ENCODE measurements around the gene PRPF6. TPM values are rescaled to one million over a fixed set of nuclear protein-coding genes. Genes with fewer than 3 reads are reported as not detected.
"Not testable (repeated sequence)": the region's sequence is repeated elsewhere in the genome, so short reads cannot be mapped to it uniquely, and the experiment has no call there.

The PRPF6 gene
- total RNA-seq, 1 donor from 2014 or later = 62.4 TPM

- TF ChIP-seq, protein P1, sequence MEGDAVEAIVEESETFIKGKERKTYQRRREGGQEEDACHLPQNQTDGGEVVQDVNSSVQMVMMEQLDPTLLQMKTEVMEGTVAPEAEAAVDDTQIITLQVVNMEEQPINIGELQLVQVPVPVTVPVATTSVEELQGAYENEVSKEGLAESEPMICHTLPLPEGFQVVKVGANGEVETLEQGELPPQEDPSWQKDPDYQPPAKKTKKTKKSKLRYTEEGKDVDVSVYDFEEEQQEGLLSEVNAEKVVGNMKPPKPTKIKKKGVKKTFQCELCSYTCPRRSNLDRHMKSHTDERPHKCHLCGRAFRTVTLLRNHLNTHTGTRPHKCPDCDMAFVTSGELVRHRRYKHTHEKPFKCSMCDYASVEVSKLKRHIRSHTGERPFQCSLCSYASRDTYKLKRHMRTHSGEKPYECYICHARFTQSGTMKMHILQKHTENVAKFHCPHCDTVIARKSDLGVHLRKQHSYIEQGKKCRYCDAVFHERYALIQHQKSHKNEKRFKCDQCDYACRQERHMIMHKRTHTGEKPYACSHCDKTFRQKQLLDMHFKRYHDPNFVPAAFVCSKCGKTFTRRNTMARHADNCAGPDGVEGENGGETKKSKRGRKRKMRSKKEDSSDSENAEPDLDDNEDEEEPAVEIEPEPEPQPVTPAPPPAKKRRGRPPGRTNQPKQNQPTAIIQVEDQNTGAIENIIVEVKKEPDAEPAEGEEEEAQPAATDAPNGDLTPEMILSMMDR (conservative IDR thresholded peaks at IDR 0.05; ENCODE audit: low read depth, low read length) = no peak
- no peak overlapping the region for H3K4me3 ChIP-seq (ENCODE audit: low read depth, low read length)
- DNase-seq (ENCODE audit: low read depth) = no peak
Measured at GRCh38 chr20:64011366-64011779, 30.4 kb downstream of the PRPF6 start.

DNA sequence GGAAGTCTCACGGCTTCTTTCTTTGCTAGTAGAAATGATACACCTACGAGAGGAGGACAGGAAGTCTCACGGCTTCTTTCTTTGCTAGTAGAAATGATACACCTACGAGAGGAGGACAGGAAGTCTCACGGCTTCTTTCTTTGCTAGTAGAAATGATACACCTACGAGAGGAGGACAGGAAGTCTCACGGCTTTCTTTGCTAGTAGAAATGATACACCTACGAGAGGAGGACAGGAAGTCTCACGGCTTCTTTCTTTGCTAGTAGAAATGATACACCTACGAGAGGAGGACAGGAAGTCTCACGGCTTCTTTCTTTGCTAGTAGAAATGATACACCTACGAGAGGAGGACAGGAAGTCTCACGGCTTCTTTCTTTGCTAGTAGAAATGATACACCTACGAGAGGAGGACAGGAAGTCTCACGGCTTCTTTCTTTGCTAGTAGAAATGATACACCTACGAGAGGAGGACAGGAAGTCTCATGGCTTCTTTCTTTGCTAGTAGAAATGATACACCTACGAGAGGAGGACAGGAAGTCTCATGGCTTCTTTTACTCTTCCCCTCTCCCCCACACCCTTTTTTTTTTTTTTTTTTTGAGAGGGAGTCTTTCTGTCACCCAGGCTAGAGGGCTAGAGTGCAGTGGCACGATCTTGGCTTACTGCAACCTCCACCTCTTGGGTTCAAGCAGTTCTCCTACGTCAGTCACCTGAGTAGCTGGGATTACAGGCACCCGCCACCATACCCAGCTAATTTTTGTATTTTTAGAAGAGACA, 31.6 kb downstream of the PRPF6 start:
- not testable (repeated sequence) for H3K4me3 ChIP-seq (ENCODE audit: low read depth, low read length); DNase-seq (ENCODE audit: low read depth)

DNA sequence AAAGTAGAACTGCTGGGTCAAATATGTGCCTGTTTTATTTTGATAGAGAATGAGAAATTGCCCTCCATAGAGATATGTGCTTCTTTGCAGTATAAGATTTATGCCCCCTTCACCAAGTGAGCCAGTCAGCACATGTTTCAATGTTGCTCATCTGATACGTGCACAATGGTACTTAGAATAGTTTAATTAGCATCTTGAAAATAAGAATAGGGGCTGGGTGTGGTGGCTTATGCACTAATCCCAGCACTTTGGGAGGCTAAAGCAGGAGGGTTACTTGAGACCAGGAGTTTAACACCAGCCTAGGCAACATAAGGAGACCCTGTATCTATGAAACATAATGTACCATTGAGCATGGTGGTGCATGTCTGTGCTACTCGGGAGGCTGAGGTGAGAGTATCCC, 34.7 kb downstream of the PRPF6 start:
- DNase-seq (ENCODE audit: low read depth) = no peak
- TF ChIP-seq, protein P1 (conservative IDR thresholded peaks at IDR 0.05; ENCODE audit: low read depth, low read length) = no peak
- no peak overlapping the region for H3K4me3 ChIP-seq (ENCODE audit: low read depth, low read length)

DNA sequence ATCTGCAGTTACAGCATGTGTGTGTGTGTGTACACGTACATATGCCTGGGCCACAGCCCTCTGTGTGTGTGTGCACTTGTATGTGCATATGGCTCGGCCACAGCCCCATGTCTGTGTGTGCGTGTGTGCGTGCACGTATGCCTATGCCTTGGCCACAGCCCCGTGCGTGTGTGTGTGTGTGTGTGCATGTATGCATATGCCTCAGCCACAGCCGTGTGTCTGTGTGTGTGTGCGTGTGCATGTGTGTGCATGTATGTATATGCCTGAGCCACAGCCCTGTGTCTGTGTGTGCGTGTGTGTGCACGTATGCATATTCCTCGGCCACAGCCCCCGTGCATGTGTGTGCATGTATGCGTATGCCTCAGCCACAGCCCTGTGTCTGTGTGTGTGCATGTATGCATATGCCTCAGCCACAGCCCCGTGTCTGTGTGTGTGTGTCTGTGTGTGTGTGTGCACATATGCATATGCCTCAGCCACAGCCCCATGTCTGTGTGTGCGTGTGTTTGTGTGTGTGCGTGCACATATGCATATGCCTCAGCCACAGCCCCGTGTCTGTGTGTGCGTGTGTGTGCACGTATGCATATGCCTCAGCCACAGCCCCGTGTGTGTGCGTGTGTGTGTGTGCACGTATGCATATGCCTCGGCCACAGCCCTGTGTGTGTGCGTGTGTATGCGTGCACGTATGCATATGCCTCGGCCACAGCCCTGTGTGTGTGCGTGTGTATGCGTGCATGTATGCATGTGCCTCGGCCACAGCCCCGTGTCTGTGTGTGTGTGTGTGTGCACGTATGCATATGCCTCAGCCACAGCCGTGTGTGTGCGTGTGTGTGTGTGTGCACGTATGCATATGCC, 40.4 kb downstream of the PRPF6 start:
- H3K4me3 ChIP-seq (ENCODE audit: low read depth, low read length) = no peak overlapping the region
- no peak for DNase-seq (ENCODE audit: low read depth)
- TF ChIP-seq, protein P1 (conservative IDR thresholded peaks at IDR 0.05; ENCODE audit: low read depth, low read length) = no peak

GRCh38 chr20:64022671-64023360, 41.9 kb downstream of the PRPF6 start:
- TF ChIP-seq, protein P1 (conservative IDR thresholded peaks at IDR 0.05; ENCODE audit: low read depth, low read length) = no peak
- no peak for DNase-seq (ENCODE audit: low read depth)
- no peak overlapping the region for H3K4me3 ChIP-seq (ENCODE audit: low read depth, low read length)

GRCh38 chr20:64023361-64024140, 42.6 kb downstream of the PRPF6 start:
- TF ChIP-seq, protein P1 (conservative IDR thresholded peaks at IDR 0.05; ENCODE audit: low read depth, low read length) = no peak
- no peak for DNase-seq (ENCODE audit: low read depth)

More at GRCh38 chr20:64023361-64024140, 42.6 kb downstream of the PRPF6 start:
- H3K4me3 ChIP-seq (ENCODE audit: low read depth, low read length) = no peak overlapping the region

Data from epithelial cell of proximal tubule (primary cell).